Measurements from ENCODE around the gene ITGAE. TPM values are rescaled to one million over a fixed set of nuclear protein-coding genes. Genes with fewer than 3 reads are reported as not detected.

The ITGAE gene
- total RNA-seq, 2 donors from 2014 or later, result 21.8 to 34.3 TPM

- peaks cover 50% of the 10 kb centered on the region for H3K27me3 ChIP-seq (ENCODE audit: control insufficient read depth, insufficient read depth, low read length, poor library complexity, severe bottlenecking)
- Mint-ChIP-seq H3K36me3 (ENCODE audit: low read depth) (no peaks in the 10 kb centered on the region), H3K4me3 (peak within 1 kb of the TSS; percentile 50), H3K27me3 (ENCODE audit: insufficient read depth) (peaks cover 55% of the 10 kb centered on the region), H3K9me3 (peaks cover 11% of the 10 kb centered on the region), H3K27ac (no peak within 1 kb of the TSS), H3K4me1 (no peaks in the 10 kb centered on the region)
- 0 to 1% methylated on average over 10 to 59 of the region's 65 CpGs for WGBS, 2 experiments (ENCODE audit: insufficient coverage in 1 of 2, insufficient read length in 1 of 2)
- TF ChIP-seq CTCF (conservative IDR thresholded peaks at IDR 0.05), result no peak
- DNase-seq, result peak; percentile 94
- no peak within 1 kb of the TSS for H3K27ac ChIP-seq (ENCODE audit: low read depth, low read length)
- peak within 1 kb of the TSS; percentile 58 for H3K4me3 ChIP-seq (ENCODE audit: low read length)
- H3K9me3 ChIP-seq (ENCODE audit: control insufficient read depth, low read length), result peaks cover 8% of the 10 kb centered on the region
- no peak within 1 kb of the TSS for H3K9ac ChIP-seq (ENCODE audit: extremely low read depth, low read length, poor library complexity, severe bottlenecking)
- H3K4me1 ChIP-seq (ENCODE audit: control insufficient read depth, insufficient read depth, low read length), result no peaks in the 10 kb centered on the region
- H3K36me3 ChIP-seq (ENCODE audit: control insufficient read depth, insufficient read depth, low read length), result no peaks in the 10 kb centered on the region
Observed at GRCh38 chr17:3695723-3696411, 105.1 kb downstream of the ITGAE start, which contains the start of gene P2RX5. Gene P2RX5, minus strand, starts transcription at chr17:3696155. Its CDS starts 150 bp downstream, at chr17:3696005.

GRCh38 chr17:3695129-3695722 is 105.8 kb downstream of the ITGAE start:
- Histone ChIP-seq H3K4me1 (ENCODE audit: control insufficient read depth, insufficient read depth, low read length) (no peaks in the 10 kb centered on the region), H3K27ac (ENCODE audit: low read depth, low read length) (no peak overlapping the region), H3K9ac (ENCODE audit: extremely low read depth, low read length, poor library complexity, severe bottlenecking) (no peak overlapping the region), H3K36me3 (ENCODE audit: control insufficient read depth, insufficient read depth, low read length) (no peaks in the 10 kb centered on the region), H3K4me3 (ENCODE audit: low read length) (peak overlapping the region; percentile 58), H3K9me3 (ENCODE audit: control insufficient read depth, low read length) (peaks cover 8% of the 10 kb centered on the region), H3K27me3 (ENCODE audit: control insufficient read depth, insufficient read depth, low read length, poor library complexity, severe bottlenecking) (peaks cover 50% of the 10 kb centered on the region)
- DNase-seq, result peak; percentile 62
- Mint-ChIP-seq H3K27me3 (ENCODE audit: insufficient read depth) (peaks cover 55% of the 10 kb centered on the region), H3K27ac (no peak overlapping the region), H3K9me3 (peaks cover 11% of the 10 kb centered on the region), H3K4me3 (peak overlapping the region; percentile 50), H3K4me1 (no peaks in the 10 kb centered on the region), H3K36me3 (ENCODE audit: low read depth) (no peaks in the 10 kb centered on the region)
- WGBS, 2 experiments (ENCODE audit: insufficient coverage in 1 of 2, insufficient read length in 1 of 2), result 28 to 33% methylated on average over 5 to 16 of the region's 17 CpGs
- TF ChIP-seq CTCF (conservative IDR thresholded peaks at IDR 0.05), result no peak

GRCh38 chr17:3693829-3694231 is 107.2 kb downstream of the ITGAE start:
- no peak overlapping the region for H3K27ac Mint-ChIP-seq
- WGBS, 2 experiments (ENCODE audit: insufficient coverage in 1 of 2, insufficient read length in 1 of 2), result 88 to 95% methylated on average over 8 to 9 of the region's 9 CpGs
- Histone ChIP-seq H3K27ac (ENCODE audit: low read depth, low read length) (no peak overlapping the region), H3K9me3 (ENCODE audit: control insufficient read depth, low read length) (peaks cover 8% of the 10 kb centered on the region), H3K27me3 (ENCODE audit: control insufficient read depth, insufficient read depth, low read length, poor library complexity, severe bottlenecking) (peaks cover 50% of the 10 kb centered on the region), H3K4me1 (ENCODE audit: control insufficient read depth, insufficient read depth, low read length) (no peaks in the 10 kb centered on the region), H3K9ac (ENCODE audit: extremely low read depth, low read length, poor library complexity, severe bottlenecking) (no peak overlapping the region), H3K4me3 (ENCODE audit: low read length) (no peak overlapping the region), H3K36me3 (ENCODE audit: control insufficient read depth, insufficient read depth, low read length) (no peaks in the 10 kb centered on the region)
- no peak for DNase-seq
- no peak for TF ChIP-seq CTCF (conservative IDR thresholded peaks at IDR 0.05)
- H3K4me1 Mint-ChIP-seq, result no peaks in the 10 kb centered on the region
- H3K9me3 Mint-ChIP-seq, result peaks cover 11% of the 10 kb centered on the region
- no peak overlapping the region for H3K4me3 Mint-ChIP-seq
- peaks cover 55% of the 10 kb centered on the region for H3K27me3 Mint-ChIP-seq (ENCODE audit: insufficient read depth)
- H3K36me3 Mint-ChIP-seq (ENCODE audit: low read depth), result no peaks in the 10 kb centered on the region
